GM04503 (cell line): Measurements from ENCODE around the gene R3HCC1L.

Experiments used
- DNase-seq: peaks from one replicate; pipeline ENCODE4 v3.0.0-alpha.2; 2012; ENCODE audit warnings: low read depth

The R3HCC1L gene

GRCh38 chr10:98231417-98231816 is 97.0 kb downstream of the R3HCC1L start:
- DNase-seq: no peak

GRCh38 chr10:98235846-98236245 is 101.4 kb downstream of the R3HCC1L start:
- DNase-seq: no peak

- no peak for DNase-seq
Observed at GRCh38 chr10:98236862-98237261, 102.4 kb downstream of the R3HCC1L start.

GRCh38 chr10:98238391-98238790 is 103.9 kb downstream of the R3HCC1L start:
- no peak for DNase-seq

GRCh38 chr10:98240524-98240923 is 106.1 kb downstream of the R3HCC1L start:
- no peak for DNase-seq

GRCh38 chr10:98242823-98243222 is 108.4 kb downstream of the R3HCC1L start:
- DNase-seq: no peak

- DNase-seq: no peak
Observed at GRCh38 chr10:98244141-98244540, 109.7 kb downstream of the R3HCC1L start.

- DNase-seq: no peak
Observed at GRCh38 chr10:98244586-98244985, 110.1 kb downstream of the R3HCC1L start.

- peak; percentile 35 for DNase-seq
Observed at GRCh38 chr10:98246911-98247805, 112.7 kb downstream of the R3HCC1L start.

- DNase-seq: no peak
Observed at GRCh38 chr10:98248018-98248417, 113.6 kb downstream of the R3HCC1L start.

GRCh38 chr10:98249134-98249533 is 114.7 kb downstream of the R3HCC1L start:
- no peak for DNase-seq

- no peak for DNase-seq
Observed at GRCh38 chr10:98251399-98251798, 116.9 kb downstream of the R3HCC1L start.

- DNase-seq: no peak
Observed at GRCh38 chr10:98252464-98252863, 118.0 kb downstream of the R3HCC1L start.

GRCh38 chr10:98253499-98253898 is 119.0 kb downstream of the R3HCC1L start:
- no peak for DNase-seq

- no peak for DNase-seq
Observed at GRCh38 chr10:98254234-98254974, 119.9 kb downstream of the R3HCC1L start.

GRCh38 chr10:98255146-98255877 is 120.9 kb downstream of the R3HCC1L start:
- no peak for DNase-seq

- DNase-seq: no peak
Observed at GRCh38 chr10:98256692-98257091, 122.2 kb downstream of the R3HCC1L start.

- no peak for DNase-seq
Observed at GRCh38 chr10:98257198-98257597, 122.7 kb downstream of the R3HCC1L start.

- no peak for DNase-seq
Observed at GRCh38 chr10:98257961-98258360, 123.5 kb downstream of the R3HCC1L start.

- no peak for DNase-seq
Observed at GRCh38 chr10:98258683-98259454, 124.4 kb downstream of the R3HCC1L start.

GRCh38 chr10:98259606-98260315 is 125.3 kb downstream of the R3HCC1L start:
- no peak for DNase-seq
